Esophagus muscularis mucosa (tissue), 4 donors: Measurements from ENCODE around the gene KATNB1.

ENCODE experiments used
- CTCF ChIP-seq, 3 experiments: fragments of 200-600 bp in 2 of 3; fragments of 450-650 bp in 1 of 3; sonication (generic) in 2 of 3; IDR thresholded peaks; one replicate each; pipeline ENCODE4 v1.5.1; 2017 to 2019; ENCODE audit warnings: antibody characterized with exemption in 3 of 3, mild to moderate bottlenecking in 2 of 3, moderate library complexity in 1 of 3
- EP300 ChIP-seq: sonication (generic); formaldehyde crosslinking; IDR thresholded peaks from one replicate; pipeline ENCODE4 v1.6.1; 2017; ENCODE audit warnings: antibody characterized with exemption
- POLR2A ChIP-seq: fragments of 450-650 bp; IDR thresholded peaks from one replicate; pipeline ENCODE4 v1.6.1; 2017; ENCODE audit warnings: antibody characterized with exemption, moderate library complexity, mild to moderate bottlenecking, low read depth
- POLR2AphosphoS5 ChIP-seq, 2 donors: sonication (generic); formaldehyde crosslinking; IDR thresholded peaks; one replicate each; pipeline ENCODE4 v1.6.1; 2017; ENCODE audit warnings: antibody characterized with exemption in 2 of 2

GRCh38 chr16:57761957-57762356, 26.4 kb downstream of the KATNB1 start:
- TF ChIP-seq CTCF (IDR thresholded peaks at IDR 0.05) (no peak), POLR2A (no peak), POLR2AphosphoS5 (IDR thresholded peaks at IDR 0.05) (no peak), EP300 (no peak)
